GM18867 (cell line): ENCODE results near the gene PAQR7.
A peak's percentile ranks its signal among the peaks of the same experiment; 100 is the strongest.
"Not testable (repeated sequence)": the region's sequence is repeated elsewhere in the genome, so short reads cannot be mapped to it uniquely, and the experiment has no call there.

Experiments used
- ATAC-seq: cut with Tn5 transposase; IDR thresholded peaks from one replicate; pipeline ENCODE4 v1.9.1; 2021; ENCODE audit warnings: mild to moderate bottlenecking, moderate library complexity; ENCODE audit not compliant: unreplicated experiment

The PAQR7 gene

DNA sequence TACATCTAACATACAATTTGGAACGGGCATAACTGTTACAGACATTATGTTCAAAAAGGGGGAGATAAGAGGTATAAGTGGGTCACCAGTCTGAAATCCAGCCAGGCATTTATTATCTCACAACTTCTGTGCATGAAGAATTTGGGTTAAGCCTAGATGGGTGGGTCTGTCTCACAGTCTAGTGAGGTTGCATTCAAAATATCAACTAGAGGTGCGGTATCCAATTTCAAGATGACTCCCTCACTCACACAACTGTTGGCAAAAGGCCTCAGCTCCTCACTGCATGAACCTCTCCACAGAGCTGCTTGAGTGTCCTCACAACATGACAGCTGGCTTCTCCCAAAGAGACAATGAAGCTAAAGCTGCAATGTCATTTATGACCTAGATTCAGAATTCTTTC lies 21.0 kb downstream of the PAQR7 start:
- no peak for ATAC-seq

DNA sequence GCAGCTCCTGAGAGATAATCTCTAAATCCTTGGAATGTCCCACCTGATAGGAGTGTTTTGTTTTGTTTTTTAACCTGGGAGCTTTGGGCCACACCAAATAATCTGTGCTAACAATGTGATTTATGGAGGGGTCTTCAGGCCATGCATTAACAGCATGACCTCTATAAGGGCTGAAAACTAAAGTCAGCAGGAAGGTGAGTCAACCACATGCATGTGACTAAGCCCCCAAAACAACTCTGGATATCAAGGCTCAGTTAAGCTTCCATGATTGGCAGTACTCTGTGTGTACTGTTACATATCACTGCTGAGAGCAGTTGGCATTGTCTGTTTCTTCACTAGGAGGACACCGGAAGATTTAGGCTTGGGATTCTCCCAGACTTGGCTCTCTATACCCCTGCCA lies 27.0 kb downstream of the PAQR7 start:
- ATAC-seq = no peak

DNA sequence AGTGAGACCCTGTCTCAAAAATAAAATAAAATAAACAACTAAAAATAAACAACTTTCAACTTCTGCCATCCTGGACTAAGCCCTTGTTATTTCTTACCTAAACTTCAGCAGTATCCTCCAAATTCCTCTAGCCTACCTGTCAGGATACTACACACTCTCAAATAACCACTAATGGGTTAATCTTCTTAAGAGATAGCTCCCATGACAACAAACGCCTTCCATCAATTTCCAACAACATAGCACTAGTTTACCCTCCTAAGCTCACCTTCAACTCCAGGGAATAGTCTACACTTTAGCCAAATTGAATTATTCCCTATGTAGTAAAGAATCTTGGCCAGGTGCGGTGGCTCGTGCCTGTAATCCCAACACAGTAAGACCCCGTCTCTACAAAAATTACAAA lies 27.6 kb downstream of the PAQR7 start:
- no peak for ATAC-seq

- ATAC-seq = no peak
Measured at GRCh38 chr1:25845664-25846063, 29.8 kb downstream of the PAQR7 start.

DNA sequence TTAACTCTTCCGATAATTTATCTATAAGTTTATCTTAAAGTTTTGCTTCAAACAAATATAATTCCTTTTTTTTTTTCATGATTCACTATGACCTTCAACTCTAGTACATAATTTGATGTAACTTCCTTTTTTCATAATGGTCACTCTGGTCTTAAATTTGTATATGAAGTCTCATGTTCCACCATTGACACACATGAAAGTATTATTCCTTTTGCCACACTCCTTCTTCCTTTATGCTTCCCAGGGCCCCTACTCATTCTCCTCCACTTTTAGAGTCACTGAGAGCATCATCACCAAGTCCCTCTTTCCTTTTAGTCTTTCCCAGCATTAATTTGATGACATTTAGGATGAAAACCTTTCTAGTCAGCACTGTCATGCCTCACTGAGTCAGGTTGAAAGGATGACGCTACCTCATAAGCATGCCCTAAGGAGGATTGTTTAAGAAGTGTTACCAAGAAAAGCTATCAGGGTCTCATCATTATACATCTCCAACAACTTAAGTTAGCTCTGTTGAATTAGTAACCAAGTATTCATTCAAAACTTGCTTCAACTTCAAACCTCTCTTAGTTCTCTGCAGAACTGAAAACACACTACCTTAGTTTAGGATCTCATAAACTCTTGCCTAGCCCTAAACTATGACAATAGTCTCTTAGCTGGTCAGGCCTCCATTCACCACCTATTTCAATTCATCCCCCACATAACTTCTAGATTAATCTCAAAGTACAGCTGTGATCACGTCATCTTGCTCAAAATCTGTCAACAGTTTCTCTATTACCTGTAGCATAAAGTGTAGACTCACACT lies 30.8 kb downstream of the PAQR7 start:
- ATAC-seq = no peak

GRCh38 chr1:25843483-25843882 lies 32.0 kb downstream of the PAQR7 start:
- no peak for ATAC-seq

DNA sequence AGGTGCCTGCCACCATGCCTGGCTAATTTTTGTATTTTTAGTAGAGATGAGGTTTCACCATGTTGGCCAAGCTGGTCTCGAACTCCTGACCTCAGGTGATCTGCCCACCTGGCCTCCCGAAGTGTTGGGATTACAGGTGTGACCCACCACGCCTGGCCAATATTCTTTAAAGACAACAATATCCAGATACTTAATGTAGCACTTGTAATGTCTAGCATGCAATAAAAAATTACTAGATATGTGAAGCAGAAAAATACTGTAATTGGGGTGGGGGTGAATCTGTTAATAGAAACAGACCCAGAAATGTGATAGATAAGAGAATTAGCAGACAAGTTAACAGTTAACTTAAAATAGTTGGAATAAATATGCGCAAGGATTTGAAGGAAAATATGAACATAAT lies 35.7 kb downstream of the PAQR7 start:
- not testable (repeated sequence) for ATAC-seq

DNA sequence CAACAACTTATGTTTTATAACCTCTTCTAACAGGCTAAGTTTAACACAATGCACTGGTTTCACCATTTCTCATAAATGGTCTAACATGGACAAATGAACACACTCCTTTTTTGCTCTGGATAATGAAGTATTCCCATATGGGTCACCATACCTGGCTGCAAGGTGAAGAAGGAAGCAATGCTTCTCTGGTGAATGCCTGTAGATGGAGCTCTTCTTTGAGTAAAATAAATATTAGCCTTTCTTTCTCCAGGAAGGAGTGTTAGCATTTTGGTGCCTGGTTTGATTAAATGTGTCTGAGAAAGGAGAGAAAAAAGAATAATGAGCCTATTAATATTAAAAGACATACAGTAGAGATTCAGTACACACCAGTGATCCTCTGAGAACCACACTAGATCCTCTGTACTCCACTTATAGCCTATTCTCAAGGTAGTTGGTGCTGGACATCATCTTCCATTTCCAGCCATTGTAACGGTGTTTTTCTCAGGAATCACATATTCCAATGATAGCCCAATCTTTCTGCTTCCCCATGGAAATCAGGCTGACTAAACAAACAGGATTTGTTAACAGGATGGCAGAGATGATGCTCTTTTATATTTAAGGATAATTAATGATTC lies 38.1 kb downstream of the PAQR7 start:
- ATAC-seq = no peak

GRCh38 chr1:25836695-25837094 lies 38.8 kb downstream of the PAQR7 start:
- no peak for ATAC-seq

GRCh38 chr1:25834894-25835293 lies 40.6 kb downstream of the PAQR7 start:
- ATAC-seq = no peak

GRCh38 chr1:25833158-25833557 lies 42.4 kb downstream of the PAQR7 start:
- ATAC-seq = no peak

DNA sequence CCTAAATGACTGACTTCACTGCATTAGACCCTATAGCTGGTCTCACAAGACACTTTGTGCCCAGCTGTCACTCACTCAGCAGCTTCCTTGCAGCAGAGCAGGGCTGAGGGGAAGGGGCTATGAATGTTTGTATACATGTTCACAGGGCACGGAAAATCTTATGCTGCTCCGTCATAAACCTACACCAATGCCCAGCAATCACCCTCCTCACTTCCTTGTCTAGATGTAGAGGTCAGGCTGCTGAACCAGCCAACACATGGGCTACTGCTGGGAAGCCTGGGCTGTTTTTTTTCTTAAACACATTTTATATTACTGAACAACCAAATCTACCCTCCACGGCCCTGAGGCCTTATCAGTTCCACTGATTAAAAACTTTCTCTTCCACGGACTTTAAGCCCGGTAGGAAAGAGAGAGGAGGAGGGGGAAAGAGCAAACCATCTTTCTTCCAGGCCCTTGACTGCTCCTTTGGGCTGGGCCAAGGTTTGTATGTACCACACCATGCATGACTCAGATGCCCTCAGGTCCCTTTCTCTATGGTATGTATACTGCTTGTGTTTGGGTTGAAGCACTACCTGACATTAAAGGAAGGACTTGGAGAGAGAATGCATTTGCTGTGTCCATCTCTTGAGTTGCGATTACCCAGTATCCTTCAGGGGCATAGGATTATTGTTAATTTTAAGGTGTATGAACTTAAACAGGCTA lies 43.0 kb downstream of the PAQR7 start:
- no peak for ATAC-seq

GRCh38 chr1:25831569-25832196 lies 43.8 kb downstream of the PAQR7 start:
- ATAC-seq = no peak

DNA sequence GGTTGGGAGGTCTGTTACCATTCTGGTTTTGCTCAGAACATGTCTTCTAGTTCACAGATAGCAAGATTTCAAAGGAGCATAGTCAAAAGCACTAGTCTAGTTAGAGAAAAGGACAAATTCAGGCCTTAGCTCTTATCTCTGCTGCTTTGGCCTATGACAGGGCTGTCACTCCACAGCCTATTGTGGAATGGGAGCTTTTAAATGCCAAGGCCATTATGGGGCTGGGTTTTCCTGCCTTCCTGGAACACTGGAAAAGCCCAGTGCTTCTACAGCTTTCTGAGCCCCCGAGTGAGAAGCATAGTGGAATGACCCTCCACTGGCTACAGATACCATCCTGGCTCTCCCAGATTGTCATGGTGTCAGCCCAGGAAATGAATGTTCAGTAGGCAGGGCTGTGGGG lies 46.5 kb downstream of the PAQR7 start:
- no peak for ATAC-seq

- ATAC-seq = no peak
Measured at GRCh38 chr1:25828491-25828890, 47.0 kb downstream of the PAQR7 start.

- ATAC-seq = no peak
Measured at GRCh38 chr1:25826571-25826970, 48.9 kb downstream of the PAQR7 start.

DNA sequence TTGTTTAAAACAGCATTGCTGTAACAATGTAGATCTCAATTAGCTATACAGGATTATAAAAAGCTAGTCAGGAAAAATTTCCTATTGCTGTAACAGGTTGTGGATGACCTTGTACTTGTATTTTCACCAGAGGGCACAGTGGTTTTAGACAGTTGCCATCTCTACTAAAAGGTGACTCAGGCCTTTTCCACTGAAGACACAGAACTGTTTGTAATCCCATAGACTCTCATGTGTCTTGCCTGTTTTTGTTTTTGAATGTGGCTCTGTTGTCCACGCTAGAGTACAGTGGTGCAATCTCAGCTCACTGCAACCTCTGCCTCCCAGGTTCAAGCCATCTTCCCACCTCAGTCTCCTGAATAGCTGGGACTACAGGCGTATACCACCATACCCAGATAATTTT lies 49.9 kb downstream of the PAQR7 start:
- ATAC-seq = no peak

GRCh38 chr1:25821630-25822091 lies 53.8 kb downstream of the PAQR7 start:
- ATAC-seq = no peak

GRCh38 chr1:25821112-25821476 lies 54.4 kb downstream of the PAQR7 start:
- ATAC-seq = no peak

GRCh38 chr1:25820247-25821111 lies 55.0 kb downstream of the PAQR7 start:
- ATAC-seq = peak; percentile 43
